SK-N-SH (cell line): ENCODE results near the gene CAPS2. TPM values are rescaled to one million over a fixed set of nuclear protein-coding genes. Genes with fewer than 3 reads are reported as not detected.
A peak's percentile ranks its signal among the peaks of the same experiment; 100 is the strongest.

Experiments used
- CTCF ChIA-PET: fragments of 300-600, 350-600 bp; formaldehyde crosslinking; extraction: SDS; loops from one replicate; lab custom pipeline; 2021; lab: Yijun Ruan, JAX
- POLR2A ChIA-PET: fragments of 350-600 bp; sonication (Branson Sonifier 250); formaldehyde crosslinking; extraction: SDS; loops from one replicate; lab custom pipeline; 2020; ENCODE audit warnings: antibody characterized with exemption, inconsistent platforms; lab: Yijun Ruan, JAX
- DNase-seq: peaks from one replicate; pipeline ENCODE4 v3.0.0; 2012
- H2AFZ ChIP-seq: fragments of 200-600 bp; sonication (generic); 2 replicates; pipeline ENCODE4 v1.8.1; 2016; ENCODE audit warnings: antibody characterized with exemption, mild to moderate bottlenecking, low read depth
- H3F3A ChIP-seq: fragments of 200-600 bp; sonication (generic); replicated peaks from 2 replicates; pipeline ENCODE3; 2016; ENCODE audit warnings: antibody characterized with exemption, mild to moderate bottlenecking; ENCODE audit not compliant: insufficient read depth
- H3K27ac ChIP-seq, 2 experiments: fragments of 200-500 bp in 1 of 2; fragments of 200-600 bp in 1 of 2; sonication (Bioruptor generic) in 1 of 2; sonication (generic), shearing (Covaris generic) in 1 of 2; 2 replicates each; pipeline versions ENCODE4 v1.5.1 to v1.6.1; 2014 to 2016; ENCODE audit warnings: low read depth in 2 of 2, inconsistent platforms in 1 of 2, low read length in 1 of 2, mild to moderate bottlenecking in 1 of 2, mixed read lengths in 1 of 2
- H3K27me3 ChIP-seq: fragments of 200-600 bp; sonication (generic), shearing (Covaris generic); 2 replicates; pipeline ENCODE4 v1.6.1; 2016; ENCODE audit warnings: mixed run types; ENCODE audit not compliant: insufficient read depth
- H3K36me3 ChIP-seq, 2 experiments: fragments of 200-500 bp in 1 of 2; fragments of 200-600 bp in 1 of 2; sonication (Bioruptor generic) in 1 of 2; sonication (generic) in 1 of 2; replicated peaks in 1 of 2; 2 replicates each; pipeline versions ENCODE3 to v1.5.1; 2014 to 2016; ENCODE audit warnings: low read length in 1 of 2, mild to moderate bottlenecking in 1 of 2; ENCODE audit not compliant: insufficient read depth in 2 of 2, control insufficient read depth in 1 of 2
- H3K4me1 ChIP-seq, 2 experiments: fragments of 200-500 bp in 1 of 2; fragments of 200-600 bp in 1 of 2; sonication (Bioruptor generic) in 1 of 2; sonication (generic), shearing (Covaris generic) in 1 of 2; 2 replicates each; pipeline versions ENCODE4 v1.5.1 to v1.6.1; 2014 to 2016; ENCODE audit warnings: low read depth in 1 of 2, low read length in 1 of 2, mixed run types in 1 of 2; ENCODE audit not compliant: insufficient read depth in 2 of 2, control insufficient read depth in 1 of 2
- H3K4me2 ChIP-seq: fragments of 200-600 bp; sonication (generic), shearing (Covaris generic); 2 replicates; pipeline ENCODE4 v1.6.1; 2017; ENCODE audit warnings: mixed run types
- H3K4me3 ChIP-seq, 2 experiments: fragments of 200-500 bp in 1 of 2; fragments of 200-600 bp in 1 of 2; sonication (Bioruptor generic) in 1 of 2; sonication (generic), shearing (Covaris generic) in 1 of 2; 2 replicates each; pipeline versions ENCODE4 v1.5.1 to v1.8.1; 2014 to 2016; ENCODE audit warnings: low read depth in 2 of 2, inconsistent platforms in 1 of 2, low read length in 1 of 2, mild to moderate bottlenecking in 1 of 2, mixed read lengths in 1 of 2, moderate library complexity in 1 of 2
- H3K79me2 ChIP-seq: fragments of 200-600 bp; sonication (generic); 2 replicates; pipeline ENCODE4 v1.8.1; 2017; ENCODE audit warnings: mild to moderate bottlenecking; ENCODE audit not compliant: insufficient read depth
- H3K9ac ChIP-seq: fragments of 200-600 bp; sonication (generic); 2 replicates; pipeline ENCODE4 v1.6.1; 2017; ENCODE audit warnings: mixed run types
- H3K9me2 ChIP-seq: fragments of 200-600 bp; sonication (generic); 2 replicates; pipeline ENCODE4 v1.6.1; 2017; ENCODE audit warnings: mixed run types
- H3K9me3 ChIP-seq: fragments of 200-600 bp; sonication (generic); 2 replicates; pipeline ENCODE4 v1.6.1; 2017; ENCODE audit warnings: mixed run types, mild to moderate bottlenecking, moderate library complexity
- H4K20me1 ChIP-seq: fragments of 200-600 bp; sonication (generic); 2 replicates; pipeline ENCODE4 v1.6.1; 2017; ENCODE audit warnings: mild to moderate bottlenecking, mixed run types; ENCODE audit not compliant: insufficient read depth
- CHD2 ChIP-seq: fragments of 150-350 bp; IDR thresholded peaks from 2 replicates; pipeline ENCODE4 v1.6.1; 2018; ENCODE audit warnings: low read length; ENCODE audit not compliant: partially characterized antibody
- CTCF ChIP-seq: fragments of 200-600 bp; sonication (generic); IDR thresholded peaks from 2 replicates; pipeline ENCODE4 v1.6.1; 2017; ENCODE audit warnings: antibody characterized with exemption, mild to moderate bottlenecking, moderate library complexity
- ELF1 ChIP-seq: IDR thresholded peaks from 2 replicates; pipeline ENCODE4 v1.4.0; 2012
- EP300 ChIP-seq, 2 experiments: IDR thresholded peaks; 2 replicates each; pipeline versions ENCODE4 v1.4.0 to v1.6.1; 2012; ENCODE audit warnings: borderline replicate concordance in 1 of 2, low read depth in 1 of 2, low read length in 1 of 2
- EZH2phosphoT487 ChIP-seq: fragments of 200-600 bp; sonication (generic); IDR thresholded peaks from 2 replicates; pipeline ENCODE4 v1.6.1; 2017; ENCODE audit warnings: low read depth, mixed run types, mild to moderate bottlenecking, antibody characterized with exemption, moderate library complexity, borderline replicate concordance
- FOSL2 ChIP-seq: IDR thresholded peaks from 2 replicates; pipeline ENCODE4 v1.4.0; 2012; ENCODE audit warnings: low read depth, mild to moderate bottlenecking, moderate library complexity, borderline replicate concordance
- FOXM1 ChIP-seq: IDR thresholded peaks from 2 replicates; pipeline ENCODE4 v1.4.0; 2012; ENCODE audit warnings: low read depth, mild to moderate bottlenecking
- GABPA ChIP-seq: IDR thresholded peaks from 2 replicates; pipeline ENCODE4 v1.4.0; 2012; ENCODE audit warnings: low read depth, mild to moderate bottlenecking
- GATA2 ChIP-seq: sonication (generic); formaldehyde crosslinking; IDR thresholded peaks from 2 replicates; pipeline ENCODE4 v1.5.0; 2020; ENCODE audit warnings: mild to moderate bottlenecking, missing genetic modification reagents
- JUND ChIP-seq: IDR thresholded peaks from 2 replicates; pipeline ENCODE4 v1.4.0; 2012
- MXI1 ChIP-seq: IDR thresholded peaks from 2 replicates; pipeline ENCODE4 v1.6.1; 2012; ENCODE audit warnings: mild to moderate bottlenecking, low read depth, low read length, improper control_type of control experiment
- NFIC ChIP-seq: IDR thresholded peaks from 2 replicates; pipeline ENCODE4 v1.4.0; 2012; ENCODE audit warnings: borderline replicate concordance
- NRF1 ChIP-seq: IDR thresholded peaks from 2 replicates; pipeline ENCODE4 v1.6.1; 2012; ENCODE audit warnings: low read depth, mild to moderate bottlenecking, low read length
- POLR2AphosphoS5 ChIP-seq: IDR thresholded peaks from 2 replicates; pipeline ENCODE4 v1.6.1; 2012; ENCODE audit warnings: low read depth, low read length
- RAD21 ChIP-seq: IDR thresholded peaks from 2 replicates; pipeline ENCODE4 v1.6.1; 2012; ENCODE audit warnings: mild to moderate bottlenecking, low read length
- RCOR1 ChIP-seq: fragments of 150-350 bp; IDR thresholded peaks from 2 replicates; pipeline ENCODE4 v1.6.1; 2017; ENCODE audit warnings: antibody characterized with exemption, low read length
- RFX5 ChIP-seq: IDR thresholded peaks from 2 replicates; pipeline ENCODE4 v1.6.1; 2012; ENCODE audit warnings: mild to moderate bottlenecking, improper control_type of control experiment, low read length
- RXRA ChIP-seq: IDR thresholded peaks from 2 replicates; pipeline ENCODE4 v1.4.0; 2012; ENCODE audit warnings: low read depth, mild to moderate bottlenecking, borderline replicate concordance
- SMC3 ChIP-seq: IDR thresholded peaks from 2 replicates; pipeline ENCODE4 v1.6.1; 2012; ENCODE audit warnings: low read depth, low read length, improper control_type of control experiment
- TAF1 ChIP-seq: IDR thresholded peaks from 2 replicates; pipeline ENCODE4 v1.6.1; 2012; ENCODE audit warnings: low read depth, mild to moderate bottlenecking, low read length, moderate library complexity, borderline replicate concordance
- TCF12 ChIP-seq: IDR thresholded peaks from 2 replicates; pipeline ENCODE4 v1.4.0; 2012
- TEAD4 ChIP-seq: IDR thresholded peaks from 2 replicates; pipeline ENCODE4 v1.4.0; 2012; ENCODE audit warnings: mild to moderate bottlenecking, borderline replicate concordance; ENCODE audit not compliant: insufficient read depth
- YY1 ChIP-seq: IDR thresholded peaks from 2 replicates; pipeline ENCODE4 v1.4.0; 2012; ENCODE audit warnings: low read depth, mild to moderate bottlenecking
- WGBS: methylation state at CpG from one replicate; pipeline ENCODE4 v1.1.6; 2017; ENCODE audit warnings: low lambda C conversion rate; 5-methylcytosine and 5-hydroxymethylcytosine counted together
- polyA plus RNA-seq, 3 experiments: library from polyadenylated mRNA; depleted of rRNA; stranded (reverse); fragments of >200 nt; gene quantifications; 2 replicates each; pipeline ENCODE4 v1.2.3, GENCODE V29; 2012
- TF ChIP-seq, protein P1 (sequence below): fragments of 150-350 bp; IDR thresholded peaks from 2 replicates; pipeline ENCODE4 v1.6.1; 2017; ENCODE audit warnings: antibody characterized with exemption, low read length, low read depth, borderline replicate concordance

Gene CAPS2
- polyA plus RNA-seq, 1 of the 3 experiments (the other 2 are of a cell fraction): 5.7 TPM

GRCh38 chr12:75302781-75303180, 27.3 kb downstream of the CAPS2 start:
- TF ChIP-seq POLR2AphosphoS5 (no peak), RAD21 (no peak), GABPA (no peak), ELF1 (no peak), TEAD4 (no peak), GATA2 (CRISPR knock-in tag) (no peak)
- Histone ChIP-seq H4K20me1 (no peaks in the 10 kb centered on the region), H3K36me3 (no peaks in the 10 kb centered on the region), H3K4me1 (no peaks in the 10 kb centered on the region), H3F3A (no peaks in the 10 kb centered on the region), H3K4me2 (no peak overlapping the region), H3K9ac (no peak overlapping the region), H3K4me3 (no peak overlapping the region), H3K9me2 (no peaks in the 10 kb centered on the region), H3K27me3 (no peaks in the 10 kb centered on the region), H3K27ac (no peak overlapping the region), H3K79me2 (no peaks in the 10 kb centered on the region), H3K9me3 (no peaks in the 10 kb centered on the region), H2AFZ (no peak overlapping the region)
- ChIA-PET CTCF (no interaction called here), POLR2A (no interaction called here)
- no peak for DNase-seq

- DNase-seq: no peak
- Histone ChIP-seq H2AFZ (no peak overlapping the region), H3K9me2 (no peaks in the 10 kb centered on the region), H3K4me3 (no peak overlapping the region), H3K4me1 (no peaks in the 10 kb centered on the region), H3K9ac (no peak overlapping the region), H3F3A (no peaks in the 10 kb centered on the region), H3K27ac (no peak overlapping the region), H3K9me3 (no peaks in the 10 kb centered on the region), H3K36me3 (no peaks in the 10 kb centered on the region), H3K27me3 (no peaks in the 10 kb centered on the region), H4K20me1 (no peaks in the 10 kb centered on the region), H3K4me2 (no peak overlapping the region), H3K79me2 (no peaks in the 10 kb centered on the region)
- TF ChIP-seq TEAD4: no peak
- no peak for TF ChIP-seq JUND
- TF ChIP-seq TCF12: no peak
- no peak for TF ChIP-seq NFIC
- no peak for TF ChIP-seq GABPA
- TF ChIP-seq RCOR1: no peak
- no peak for TF ChIP-seq YY1
- TF ChIP-seq SMC3: no peak
- no peak for TF ChIP-seq CHD2
- TF ChIP-seq RXRA: no peak
- ChIA-PET CTCF (no interaction called here), POLR2A (no interaction called here)
- 84% methylated on average over 2 of the region's 2 CpGs for WGBS
Measured at GRCh38 chr12:75302225-75302624, 27.9 kb downstream of the CAPS2 start.

- no peaks in the 10 kb centered on the region for H4K20me1 ChIP-seq
- H3K79me2 ChIP-seq: no peaks in the 10 kb centered on the region
- H3K9me2 ChIP-seq: no peaks in the 10 kb centered on the region
- no peak overlapping the region for H3K27ac ChIP-seq
- no peaks in the 10 kb centered on the region for H3K36me3 ChIP-seq
- no peaks in the 10 kb centered on the region for H3K27me3 ChIP-seq
- no peak for TF ChIP-seq GABPA
- no peak for TF ChIP-seq RFX5
- TF ChIP-seq FOSL2: no peak
- TF ChIP-seq EZH2phosphoT487: no peak
- no peak for TF ChIP-seq RXRA
- TF ChIP-seq EP300 (IDR thresholded peaks at IDR 0.05; ENCODE audit: borderline replicate concordance in 1 of 2, low read depth in 1 of 2, low read length in 1 of 2): no peak
- no peak for TF ChIP-seq FOXM1
- TF ChIP-seq MXI1: no peak
- TF ChIP-seq, protein P1, sequence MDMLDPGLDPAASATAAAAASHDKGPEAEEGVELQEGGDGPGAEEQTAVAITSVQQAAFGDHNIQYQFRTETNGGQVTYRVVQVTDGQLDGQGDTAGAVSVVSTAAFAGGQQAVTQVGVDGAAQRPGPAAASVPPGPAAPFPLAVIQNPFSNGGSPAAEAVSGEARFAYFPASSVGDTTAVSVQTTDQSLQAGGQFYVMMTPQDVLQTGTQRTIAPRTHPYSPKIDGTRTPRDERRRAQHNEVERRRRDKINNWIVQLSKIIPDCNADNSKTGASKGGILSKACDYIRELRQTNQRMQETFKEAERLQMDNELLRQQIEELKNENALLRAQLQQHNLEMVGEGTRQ: no peak
- no peak for TF ChIP-seq RCOR1
- TF ChIP-seq SMC3: no peak
- no peak for TF ChIP-seq CHD2
- no peak for TF ChIP-seq NRF1
- TF ChIP-seq CTCF: no peak
- TF ChIP-seq TAF1: no peak
- TF ChIP-seq ELF1: no peak
- 79% methylated on average over 3 of the region's 3 CpGs for WGBS
- no peak overlapping the region for H3K4me2 ChIP-seq
- peak overlapping the region; percentile 22; the same call in 1 of the 2 replicates for H2AFZ ChIP-seq
- DNase-seq: no peak
- CTCF ChIA-PET: no interaction called here
- no peaks in the 10 kb centered on the region for H3K4me1 ChIP-seq
- H3F3A ChIP-seq: no peaks in the 10 kb centered on the region
- H3K9me3 ChIP-seq: no peaks in the 10 kb centered on the region
- no peak overlapping the region for H3K9ac ChIP-seq
- POLR2A ChIA-PET: no interaction called here
- no peak overlapping the region for H3K4me3 ChIP-seq
Measured at GRCh38 chr12:75294797-75295196, 35.3 kb downstream of the CAPS2 start.
